ENCODE data around the gene ADK.
"Not testable (repeated sequence)": the region's sequence is repeated elsewhere in the genome, so short reads cannot be mapped to it uniquely, and the experiment has no call there.

Gene ADK

GRCh38 chr10:74150990-74151878, at the start of gene ADK:
ADK (plus strand) TSS chr10:74151221; CDS start chr10:74151279, 58 bp downstream.
- DNase-seq (ENCODE audit: low read depth in 2 of 2) = peak; percentile 99 to 100

- no peak for DNase-seq (ENCODE audit: low read depth in 2 of 2)
Observed at GRCh38 chr10:74103560-74104258, 47.3 kb upstream of the ADK start.

- DNase-seq (ENCODE audit: low read depth in 2 of 2) = no peak
Observed at GRCh38 chr10:74104480-74104879, 46.5 kb upstream of the ADK start.

- no peak for DNase-seq (ENCODE audit: low read depth in 2 of 2)
Observed at GRCh38 chr10:74104996-74105395, 46.0 kb upstream of the ADK start.

GRCh38 chr10:74107391-74107790, 43.6 kb upstream of the ADK start:
- DNase-seq (ENCODE audit: low read depth in 2 of 2) = no peak

GRCh38 chr10:74109452-74109851, 41.6 kb upstream of the ADK start:
- DNase-seq (ENCODE audit: low read depth in 2 of 2) = no peak

GRCh38 chr10:74110120-74110519, 40.9 kb upstream of the ADK start:
- no peak for DNase-seq (ENCODE audit: low read depth in 2 of 2)

- DNase-seq (ENCODE audit: low read depth in 2 of 2) = no peak
Observed at GRCh38 chr10:74111799-74112198, 39.2 kb upstream of the ADK start.

- no peak for DNase-seq (ENCODE audit: low read depth in 2 of 2)
Observed at GRCh38 chr10:74113546-74113945, 37.5 kb upstream of the ADK start.

GRCh38 chr10:74114041-74114448, 37.0 kb upstream of the ADK start:
- no peak for DNase-seq (ENCODE audit: low read depth in 2 of 2)

- DNase-seq (ENCODE audit: low read depth in 2 of 2) = no peak
Observed at GRCh38 chr10:74117738-74118137, 33.3 kb upstream of the ADK start.

- no peak for DNase-seq (ENCODE audit: low read depth in 2 of 2)
Observed at GRCh38 chr10:74118804-74119203, 32.2 kb upstream of the ADK start.

- DNase-seq (ENCODE audit: low read depth in 2 of 2) = no peak
Observed at GRCh38 chr10:74120911-74121310, 30.1 kb upstream of the ADK start.

- DNase-seq (ENCODE audit: low read depth in 2 of 2) = no peak
Observed at GRCh38 chr10:74121368-74121767, 29.7 kb upstream of the ADK start.

GRCh38 chr10:74122060-74122459, 29.0 kb upstream of the ADK start:
- DNase-seq (ENCODE audit: low read depth in 2 of 2) = no peak

- no peak for DNase-seq (ENCODE audit: low read depth in 2 of 2)
Observed at GRCh38 chr10:74123081-74123480, 27.9 kb upstream of the ADK start.

- no peak for DNase-seq (ENCODE audit: low read depth in 2 of 2)
Observed at GRCh38 chr10:74133923-74134820, 16.8 kb upstream of the ADK start.

- DNase-seq (ENCODE audit: low read depth in 2 of 2) = no peak
Observed at GRCh38 chr10:74135452-74135851, 15.6 kb upstream of the ADK start.

- DNase-seq (ENCODE audit: low read depth in 2 of 2) = no peak
Observed at GRCh38 chr10:74137992-74138391, 13.0 kb upstream of the ADK start.

GRCh38 chr10:74138596-74138995, 12.4 kb upstream of the ADK start:
- not testable (repeated sequence) for DNase-seq (ENCODE audit: low read depth in 2 of 2)

GRCh38 chr10:74139981-74140380, 11.0 kb upstream of the ADK start:
- no peak for DNase-seq (ENCODE audit: low read depth in 2 of 2)

- no peak for DNase-seq (ENCODE audit: low read depth in 2 of 2)
Observed at GRCh38 chr10:74140553-74140952, 10.5 kb upstream of the ADK start.
